Lower lobe of right lung (tissue), 2 donors: ENCODE measurements around the gene INTS6L. TPM values are rescaled to one million over a fixed set of nuclear protein-coding genes. Genes with fewer than 3 reads are reported as not detected.
"Not testable (repeated sequence)": the region's sequence is repeated elsewhere in the genome, so short reads cannot be mapped to it uniquely, and the experiment has no call there.

Source experiments
- ATAC-seq, 2 donors: fragments of 200-7000 bp; cut with Tn5 transposase; one replicate each; pipeline ENCODE4 v1.9.1; 2020 to 2022; ENCODE audit warnings: mild to moderate bottlenecking in 2 of 2, moderate library complexity in 2 of 2
- DNase-seq: peaks from one replicate; pipeline ENCODE4 v3.0.0-alpha.2; 2020
- H3K27ac ChIP-seq: fragments of 200-600 bp; one replicate; pipeline ENCODE4 v1.8.0; 2022
- H3K27me3 ChIP-seq: fragments of 200-600 bp; one replicate; pipeline ENCODE4 v1.8.0; 2022; ENCODE audit warnings: low read depth
- H3K36me3 ChIP-seq: fragments of 200-600 bp; one replicate; pipeline ENCODE4 v1.8.0; 2022; ENCODE audit warnings: mild to moderate bottlenecking
- H3K4me1 ChIP-seq: fragments of 200-600 bp; one replicate; pipeline ENCODE4 v1.8.0; 2022
- H3K4me3 ChIP-seq: fragments of 200-600 bp; one replicate; pipeline ENCODE4 v1.8.0; 2022; ENCODE audit warnings: mild to moderate bottlenecking
- H3K9me3 ChIP-seq: fragments of 200-600 bp; one replicate; pipeline ENCODE4 v1.8.0; 2022
- intact Hi-C: fragments of 100-400 bp; cut with DNase I; formaldehyde crosslinking; loops from one replicate; pipeline ENCODE4 v1.11.0; 2022
- total RNA-seq: library from RNA; stranded (reverse); fragmentation: NEBNext Ultra II Directional; extraction: Animal tissue kit (Norgen Biotek cat#: 25700); gene quantifications from one replicate; pipeline ENCODE4 v1.2.1, GENCODE V29; 2021
- TF ChIP-seq, protein P1 (sequence below): fragments of 200-600 bp; IDR thresholded peaks from one replicate; pipeline ENCODE4 v1.8.0; 2022; ENCODE audit warnings: antibody characterized with exemption, mild to moderate bottlenecking
- donor health status: DM: no; HTN: yes; CAD: no; lungs with severe emphysema.

INTS6L gene
- total RNA-seq, 1 donor from 2014 or later: 6.9 TPM

DNA sequence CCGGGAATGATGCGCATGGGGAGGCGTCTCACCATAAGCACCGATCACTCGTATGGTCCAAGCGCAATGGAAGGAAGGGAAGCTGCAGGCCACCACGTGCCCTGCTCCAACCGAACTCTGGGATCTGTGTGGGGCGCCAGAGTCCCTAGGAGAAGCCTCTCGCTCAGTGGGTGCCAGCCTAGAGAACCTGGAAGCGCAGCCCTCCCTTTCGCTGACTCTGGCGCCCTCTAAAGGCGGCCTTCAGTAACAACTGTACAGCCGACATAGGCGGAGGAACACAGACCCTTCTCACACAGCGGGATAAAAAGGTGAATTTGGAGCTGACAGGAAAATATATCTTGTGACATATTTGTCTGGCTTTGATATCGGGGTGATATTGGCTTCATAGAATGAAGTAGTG, 76.0 kb downstream of the INTS6L start:
- DNase-seq (peak; percentile 42), ATAC-seq (peak in 1 of 2 donors; percentile 57)
- no peak overlapping the region for H3K27ac ChIP-seq
- no peaks in the 10 kb centered on the region for H3K9me3 ChIP-seq
- no peaks in the 10 kb centered on the region for H3K27me3 ChIP-seq
- no peaks in the 10 kb centered on the region for H3K4me1 ChIP-seq
- no peaks in the 10 kb centered on the region for H3K36me3 ChIP-seq
- H3K4me3 ChIP-seq: no peak overlapping the region
- TF ChIP-seq, protein P1, sequence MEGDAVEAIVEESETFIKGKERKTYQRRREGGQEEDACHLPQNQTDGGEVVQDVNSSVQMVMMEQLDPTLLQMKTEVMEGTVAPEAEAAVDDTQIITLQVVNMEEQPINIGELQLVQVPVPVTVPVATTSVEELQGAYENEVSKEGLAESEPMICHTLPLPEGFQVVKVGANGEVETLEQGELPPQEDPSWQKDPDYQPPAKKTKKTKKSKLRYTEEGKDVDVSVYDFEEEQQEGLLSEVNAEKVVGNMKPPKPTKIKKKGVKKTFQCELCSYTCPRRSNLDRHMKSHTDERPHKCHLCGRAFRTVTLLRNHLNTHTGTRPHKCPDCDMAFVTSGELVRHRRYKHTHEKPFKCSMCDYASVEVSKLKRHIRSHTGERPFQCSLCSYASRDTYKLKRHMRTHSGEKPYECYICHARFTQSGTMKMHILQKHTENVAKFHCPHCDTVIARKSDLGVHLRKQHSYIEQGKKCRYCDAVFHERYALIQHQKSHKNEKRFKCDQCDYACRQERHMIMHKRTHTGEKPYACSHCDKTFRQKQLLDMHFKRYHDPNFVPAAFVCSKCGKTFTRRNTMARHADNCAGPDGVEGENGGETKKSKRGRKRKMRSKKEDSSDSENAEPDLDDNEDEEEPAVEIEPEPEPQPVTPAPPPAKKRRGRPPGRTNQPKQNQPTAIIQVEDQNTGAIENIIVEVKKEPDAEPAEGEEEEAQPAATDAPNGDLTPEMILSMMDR: peak; percentile 52
- intact Hi-C loops: no loop called here

DNA sequence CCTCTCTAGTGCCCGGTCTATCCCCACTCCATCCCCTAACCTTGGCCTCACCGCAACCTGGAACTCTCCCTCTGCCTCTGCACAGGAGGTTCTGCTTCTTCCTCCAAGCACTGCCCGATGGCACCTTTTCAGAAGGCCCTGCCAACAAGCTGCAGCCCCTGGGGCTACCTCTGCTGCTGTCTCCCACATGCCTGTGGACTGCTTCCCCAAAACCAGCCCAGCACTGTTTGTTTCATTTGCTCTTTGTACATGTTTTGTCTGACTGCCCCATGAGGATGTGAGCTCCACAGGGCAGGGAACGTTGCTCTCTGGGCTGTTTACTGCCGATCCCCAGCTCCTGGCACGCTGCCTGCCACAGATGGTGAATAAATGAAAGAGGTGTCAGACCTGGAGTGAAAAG, 85.4 kb downstream of the INTS6L start:
- ATAC-seq: no peak
- H3K27me3 ChIP-seq: no peaks in the 10 kb centered on the region
- TF ChIP-seq, protein P1: no peak
- H3K4me3 ChIP-seq: no peak overlapping the region
- H3K4me1 ChIP-seq: no peaks in the 10 kb centered on the region
- intact Hi-C loops: no loop called here
- DNase-seq: no peak
- no peak overlapping the region for H3K27ac ChIP-seq
- H3K36me3 ChIP-seq: no peaks in the 10 kb centered on the region
- H3K9me3 ChIP-seq: no peaks in the 10 kb centered on the region

DNA sequence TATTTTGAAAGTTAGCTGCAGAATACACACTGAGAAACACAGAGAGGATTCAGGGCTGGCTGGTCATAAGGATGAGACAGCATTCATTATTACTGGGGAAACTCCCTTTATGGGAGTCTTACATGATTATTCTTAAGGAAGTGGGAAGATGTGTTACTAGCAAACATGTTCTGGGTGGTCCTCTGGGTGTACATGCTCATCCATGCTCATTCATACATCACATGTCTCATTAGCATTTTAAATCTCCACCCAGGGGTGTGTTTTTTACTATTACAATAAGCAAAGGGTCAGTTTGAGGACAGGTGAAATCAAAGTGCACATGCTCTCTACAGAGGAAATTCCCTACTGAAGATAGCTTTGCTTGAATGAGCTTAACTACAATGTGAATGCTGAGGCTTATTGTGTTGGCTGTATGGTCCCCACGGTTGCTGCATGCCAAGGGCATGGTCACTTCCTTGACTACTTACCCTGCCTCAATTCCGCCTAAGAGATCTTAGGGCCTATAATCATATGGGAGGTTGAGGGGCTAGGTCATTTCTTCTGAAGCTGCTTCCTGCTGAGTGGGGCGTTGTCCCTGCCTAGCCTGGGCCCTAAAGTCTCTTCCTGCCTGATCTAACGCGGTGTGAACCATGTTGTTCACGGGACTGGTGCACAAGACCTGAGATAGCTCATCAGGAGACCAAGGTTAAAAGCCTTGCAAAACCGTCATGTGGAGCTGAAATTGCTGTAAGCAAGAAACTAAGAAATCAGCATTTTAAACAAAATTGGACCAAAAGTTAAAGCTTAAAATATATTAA, 104.1 kb downstream of the INTS6L start:
- H3K9me3 ChIP-seq, H3K27ac ChIP-seq, intact Hi-C loops, H3K27me3 ChIP-seq, DNase-seq, H3K4me1 ChIP-seq, H3K36me3 ChIP-seq, H3K4me3 ChIP-seq, ATAC-seq: not testable (repeated sequence)

DNA sequence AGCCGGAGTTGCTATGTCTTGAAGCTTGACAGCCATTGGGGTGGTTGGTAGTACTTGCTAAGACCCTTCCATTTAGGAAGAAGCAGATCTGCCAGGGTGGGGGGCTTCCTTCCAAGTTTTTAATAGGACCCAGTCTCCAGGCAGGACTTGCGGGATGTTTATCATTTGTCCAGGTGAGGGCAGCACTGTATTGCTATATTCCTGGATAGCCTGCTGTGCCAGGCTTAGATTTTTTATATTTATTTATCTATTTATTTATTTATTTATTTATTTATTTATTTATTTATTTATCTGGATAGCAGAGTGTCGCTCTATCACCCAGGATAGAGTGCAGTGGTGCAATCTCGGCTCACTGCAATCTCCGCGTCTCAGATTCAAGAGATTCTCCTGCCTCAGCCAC, 105.5 kb downstream of the INTS6L start:
- Histone ChIP-seq H3K9me3 (no peaks in the 10 kb centered on the region), H3K27me3 (no peaks in the 10 kb centered on the region), H3K36me3 (no peaks in the 10 kb centered on the region), H3K4me3 (no peak overlapping the region), H3K27ac (no peak overlapping the region), H3K4me1 (no peaks in the 10 kb centered on the region)
- intact Hi-C loops: no loop called here
- ATAC-seq (no peak), DNase-seq (no peak)
- TF ChIP-seq, protein P1: peak; percentile 12

DNA sequence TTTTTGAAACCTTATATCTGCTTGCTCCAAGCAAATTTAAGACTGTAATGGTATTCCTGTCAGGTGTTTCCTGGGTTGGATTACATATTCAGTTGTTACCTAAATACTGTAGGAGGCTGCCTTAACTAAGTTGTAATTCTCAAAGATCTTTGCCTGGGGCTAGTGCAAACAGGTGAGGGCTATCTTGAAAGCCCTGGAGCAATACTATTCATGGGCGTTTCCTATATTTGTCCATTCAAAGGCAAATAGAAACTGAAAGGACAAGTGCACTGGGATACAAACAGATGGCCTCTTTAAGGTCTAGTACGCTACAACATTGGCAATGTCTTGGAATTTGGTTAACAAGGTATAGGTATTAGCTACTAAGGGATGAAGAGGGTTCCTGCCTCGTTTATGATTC, 108.9 kb downstream of the INTS6L start:
- Histone ChIP-seq H3K27me3 (no peaks in the 10 kb centered on the region), H3K4me3 (no peak overlapping the region), H3K36me3 (no peaks in the 10 kb centered on the region), H3K4me1 (no peaks in the 10 kb centered on the region), H3K27ac (no peak overlapping the region), H3K9me3 (no peaks in the 10 kb centered on the region)
- DNase-seq: no peak
- intact Hi-C loops: no loop called here
- TF ChIP-seq, protein P1: no peak
- no peak for ATAC-seq

Other genes with a start within 250 kb of the INTS6L start
- gene ETDC, start 211.2 kb upstream of the INTS6L start, total RNA-seq: not detected
- 10.3 TPM for gene ZNF75D, start 176.6 kb upstream of the INTS6L start, total RNA-seq
- gene ZNF449, start 175.9 kb upstream of the INTS6L start, total RNA-seq: 5.1 TPM
- gene SMIM10L2A, start 98.7 kb upstream of the INTS6L start, total RNA-seq: 1.7 TPM
- gene CT45A1, start 193.0 kb downstream of the INTS6L start, total RNA-seq: not detected
- not detected for gene CT45A3, start 247.5 kb downstream of the INTS6L start, total RNA-seq